Measurements from ENCODE around the gene ITM2B.

DNA sequence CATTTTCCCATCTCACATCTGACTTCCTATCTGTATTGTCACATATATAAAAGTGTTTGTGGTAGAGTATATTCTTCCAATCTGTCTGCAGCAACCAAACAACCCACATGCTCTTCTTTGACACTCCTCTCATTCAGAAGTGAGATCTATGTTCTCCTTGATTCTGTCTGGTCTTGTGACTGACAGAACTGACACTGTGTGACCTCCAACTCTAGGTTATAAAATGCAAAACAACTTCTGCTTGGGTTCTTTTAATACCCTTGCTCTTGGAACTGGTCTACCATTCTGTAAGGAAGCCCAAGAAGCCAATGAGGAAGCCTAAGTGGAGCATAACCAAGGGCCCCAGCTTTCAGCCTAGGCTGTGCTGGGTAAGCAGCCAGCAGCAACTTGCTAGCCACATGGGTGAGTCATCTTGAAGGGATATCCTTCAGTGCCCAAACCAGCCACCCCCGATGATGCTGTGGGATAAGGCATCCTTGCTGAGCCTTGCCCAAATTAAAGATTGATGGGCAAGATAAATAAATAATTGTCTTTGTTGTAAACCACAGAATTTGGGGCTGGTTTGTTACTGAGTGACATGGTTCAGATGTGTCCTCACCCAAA, 18.4 kb upstream of the ITM2B start:
- no peak for TF ChIP-seq GATA2 (IDR thresholded peaks at IDR 0.05; ENCODE audit: low read depth, low read length)
- no peak for TF ChIP-seq GATA3 (IDR thresholded peaks at IDR 0.05; ENCODE audit: low read depth, low read length)
